Ecto neural progenitor cell (in vitro differentiated cells): ENCODE data around the gene GUCY1A2.
"Not testable (repeated sequence)": the region's sequence is repeated elsewhere in the genome, so short reads cannot be mapped to it uniquely, and the experiment has no call there.

Source experiments
- DNase-seq: peaks from one replicate; pipeline ENCODE4 v3.0.0-alpha.2; 2018; ENCODE audit warnings: low spot score

Gene GUCY1A2

GRCh38 chr11:106834567-106834966 is 183.7 kb downstream of the GUCY1A2 start:
- no peak for DNase-seq

GRCh38 chr11:106828976-106829375 is 189.3 kb downstream of the GUCY1A2 start:
- no peak for DNase-seq

- no peak for DNase-seq
Measured at GRCh38 chr11:106828576-106828975, 189.7 kb downstream of the GUCY1A2 start.

- no peak for DNase-seq
Measured at GRCh38 chr11:106827687-106828086, 190.6 kb downstream of the GUCY1A2 start.

- DNase-seq: not testable (repeated sequence)
Measured at GRCh38 chr11:106826558-106826957, 191.7 kb downstream of the GUCY1A2 start.

GRCh38 chr11:106821826-106822225 is 196.4 kb downstream of the GUCY1A2 start:
- DNase-seq: no peak

GRCh38 chr11:106821291-106821690 is 197.0 kb downstream of the GUCY1A2 start:
- no peak for DNase-seq

- DNase-seq: no peak
Measured at GRCh38 chr11:106818443-106818842, 199.8 kb downstream of the GUCY1A2 start.

GRCh38 chr11:106815209-106815608 is 203.1 kb downstream of the GUCY1A2 start:
- DNase-seq: no peak

- DNase-seq: no peak
Measured at GRCh38 chr11:106813806-106814205, 204.5 kb downstream of the GUCY1A2 start.

- DNase-seq: no peak
Measured at GRCh38 chr11:106794058-106794457, 224.2 kb downstream of the GUCY1A2 start.

- no peak for DNase-seq
Measured at GRCh38 chr11:106789406-106789805, 228.9 kb downstream of the GUCY1A2 start.

- no peak for DNase-seq
Measured at GRCh38 chr11:106787454-106787853, 230.8 kb downstream of the GUCY1A2 start.

- DNase-seq: no peak
Measured at GRCh38 chr11:106785913-106786650, 232.2 kb downstream of the GUCY1A2 start.

- not testable (repeated sequence) for DNase-seq
Measured at GRCh38 chr11:106777302-106777701, 241.0 kb downstream of the GUCY1A2 start.

GRCh38 chr11:106770489-106771085 is 247.7 kb downstream of the GUCY1A2 start:
- DNase-seq: no peak

- no peak for DNase-seq
Measured at GRCh38 chr11:106765469-106766258, 252.6 kb downstream of the GUCY1A2 start.

- no peak for DNase-seq
Measured at GRCh38 chr11:106763501-106763900, 254.8 kb downstream of the GUCY1A2 start.

- DNase-seq: no peak
Measured at GRCh38 chr11:106761745-106762144, 256.5 kb downstream of the GUCY1A2 start.

GRCh38 chr11:106761240-106761639 is 257.0 kb downstream of the GUCY1A2 start:
- no peak for DNase-seq

GRCh38 chr11:106748059-106748458 is 270.2 kb downstream of the GUCY1A2 start:
- DNase-seq: no peak

GRCh38 chr11:106745941-106746340 is 272.3 kb downstream of the GUCY1A2 start:
- no peak for DNase-seq

GRCh38 chr11:106733635-106734034 is 284.6 kb downstream of the GUCY1A2 start:
- DNase-seq: no peak
